GM12878 (cell line): ENCODE results near the gene RCC1. TPM values are rescaled to one million over a fixed set of nuclear protein-coding genes. Genes with fewer than 3 reads are reported as not detected.

Source experiments
- ATAC-seq: fragments of 200-7000 bp; cut with Tn5 transposase; 3 replicates; pipeline ENCODE4 v1.9.1; 2020; ENCODE audit warnings: mild to moderate bottlenecking, moderate library complexity
- BruUV-seq: library from RNA; stranded (reverse); fragments of 400-500 nt; replicated peaks from 2 replicates; lab custom pipeline; 2021; lab: Mats Ljungman, UMichigan
- CTCF ChIA-PET: fragments of 300-600 bp; sonication (Branson Sonifier 250); formaldehyde crosslinking; extraction: SDS; loops from one replicate; lab custom pipeline; 2021; ENCODE audit warnings: inconsistent platforms; lab: Yijun Ruan, JAX
- POLR2A ChIA-PET: fragments of 350-600 bp; formaldehyde crosslinking; extraction: SDS; loops from one replicate; lab custom pipeline; 2021; ENCODE audit warnings: inconsistent platforms; lab: Charles Lee
- RAD21 ChIA-PET: fragments of 300-600 bp; sonication (Branson Sonifier 250); formaldehyde crosslinking; loops from one replicate; lab custom pipeline; 2023; ENCODE audit warnings: antibody characterized with exemption; ENCODE audit not compliant: unreplicated experiment; lab: Charles Lee
- SMC1A ChIA-PET: fragments of 300-600 bp; sonication (Branson Sonifier 250); formaldehyde crosslinking; loops from one replicate; lab custom pipeline; 2023; ENCODE audit not compliant: unreplicated experiment, uncharacterized antibody; lab: Charles Lee
- DNase-seq: peaks from one replicate; pipeline ENCODE4 v3.0.0-alpha.2; 2011; ENCODE audit warnings: low read depth, low spot score
- FAIRE-seq: peaks from 3 replicates; lab custom pipeline; 2011; peaks lifted over from hg19 to GRCh38; lab: Jason Lieb, UNC
- H2AFZ ChIP-seq: 2 replicates; pipeline ENCODE4 v1.6.0; 2011; ENCODE audit warnings: low read depth, low read length, control low read depth; ENCODE audit not compliant: control insufficient read depth
- H3K27ac ChIP-seq: 2 replicates; pipeline ENCODE4 v1.5.1; 2011; ENCODE audit warnings: control low read depth; ENCODE audit not compliant: control insufficient read depth, insufficient read depth
- H3K27me3 ChIP-seq, 2 experiments: replicated peaks in 1 of 2; 2 replicates each; pipeline versions ENCODE4 v1.6.0 to v1.6.1; 2011; ENCODE audit warnings: low read length in 1 of 2; ENCODE audit not compliant: control insufficient read depth in 2 of 2, insufficient read depth in 2 of 2
- H3K36me3 ChIP-seq, 2 experiments: 2 replicates each; pipeline ENCODE4 v1.5.1; 2011; ENCODE audit warnings: low read length in 1 of 2; ENCODE audit not compliant: control insufficient read depth in 2 of 2, insufficient read depth in 2 of 2
- H3K4me1 ChIP-seq: 2 replicates; pipeline ENCODE4 v1.6.1; 2011; ENCODE audit warnings: mild to moderate bottlenecking, low read length, moderate library complexity, mixed read lengths; ENCODE audit not compliant: control insufficient read depth, insufficient read depth
- H3K4me2 ChIP-seq: 2 replicates; pipeline ENCODE4 v1.6.0; 2011; ENCODE audit warnings: control low read depth; ENCODE audit not compliant: control insufficient read depth, insufficient read depth
- H3K4me3 ChIP-seq: fragments of 200-600 bp; sonication (generic); 2 replicates; pipeline ENCODE4 v1.5.1; 2016
- H3K79me2 ChIP-seq: 2 replicates; pipeline ENCODE4 v1.6.0; 2011; ENCODE audit warnings: low read length; ENCODE audit not compliant: control insufficient read depth, insufficient read depth
- H3K9ac ChIP-seq: 2 replicates; pipeline ENCODE4 v1.8.0; 2011; ENCODE audit warnings: low read length, control low read depth, mixed read lengths; ENCODE audit not compliant: control insufficient read depth, insufficient read depth
- H3K9me3 ChIP-seq: replicated peaks from 3 replicates; pipeline ENCODE4 v1.5.1; 2011; ENCODE audit warnings: mild to moderate bottlenecking, low read length; ENCODE audit not compliant: control insufficient read depth, insufficient read depth
- H4K20me1 ChIP-seq: 2 replicates; pipeline ENCODE4 v1.6.0; 2011; ENCODE audit not compliant: control insufficient read depth, insufficient read depth
- BCL3 ChIP-seq: IDR thresholded peaks from 2 replicates; pipeline ENCODE4 v1.6.1; 2011; ENCODE audit warnings: borderline replicate concordance, low read depth, mild to moderate bottlenecking, moderate library complexity, low read length; ENCODE audit not compliant: insufficient read depth, poor library complexity, severe bottlenecking
- EP300 ChIP-seq, 2 experiments: fragments of 150-350 bp in 1 of 2; IDR thresholded peaks; 2 replicates each; pipeline ENCODE4 v1.6.1; 2011 to 2012; ENCODE audit warnings: low read depth in 2 of 2, low read length in 2 of 2, borderline replicate concordance in 1 of 2, improper control_type of control experiment in 1 of 2, inconsistent platforms in 1 of 2; ENCODE audit not compliant: control insufficient read depth in 1 of 2
- FOXK2 ChIP-seq: fragments of 450-650 bp; IDR thresholded peaks from 2 replicates; pipeline ENCODE4 v1.6.1; 2017; ENCODE audit warnings: mild to moderate bottlenecking, moderate library complexity
- FOXM1 ChIP-seq: IDR thresholded peaks from 2 replicates; pipeline ENCODE4 v1.6.1; 2012; ENCODE audit warnings: low read depth, mild to moderate bottlenecking, inconsistent platforms, low read length, moderate library complexity
- JUNB ChIP-seq: IDR thresholded peaks from 2 replicates; pipeline ENCODE4 v1.6.1; 2016; ENCODE audit warnings: antibody characterized with exemption, mild to moderate bottlenecking
- NFYB ChIP-seq: IDR thresholded peaks from 2 replicates; pipeline ENCODE4 v1.6.1; 2011; ENCODE audit warnings: low read depth, mild to moderate bottlenecking, low read length, improper control_type of control experiment, moderate library complexity; ENCODE audit not compliant: insufficient read depth
- POLR2A ChIP-seq: IDR thresholded peaks from 2 replicates; pipeline ENCODE4 v1.6.1; 2011; ENCODE audit warnings: low read depth, mild to moderate bottlenecking, low read length
- POLR2AphosphoS2 ChIP-seq: IDR thresholded peaks from 2 replicates; pipeline ENCODE4 v1.6.1; 2011; ENCODE audit warnings: low read depth, mild to moderate bottlenecking, low read length, improper control_type of control experiment, moderate library complexity
- POLR2AphosphoS5 ChIP-seq: IDR thresholded peaks from 2 replicates; pipeline ENCODE4 v1.6.1; 2011; ENCODE audit warnings: mild to moderate bottlenecking, low read length, inconsistent platforms
- POU2F2 ChIP-seq: IDR thresholded peaks from 3 replicates; pipeline ENCODE4 v1.6.1; 2011; ENCODE audit warnings: low read depth, mild to moderate bottlenecking, low read length, borderline replicate concordance
- USF2 ChIP-seq: IDR thresholded peaks from 2 replicates; pipeline ENCODE4 v1.6.1; 2011; ENCODE audit warnings: low read depth, low read length, improper control_type of control experiment, borderline replicate concordance
- ZNF217 ChIP-seq: fragments of 450-650 bp; IDR thresholded peaks from 2 replicates; pipeline ENCODE4 v1.6.1; 2017; ENCODE audit warnings: antibody characterized with exemption, mild to moderate bottlenecking
- ZNF687 ChIP-seq: fragments of 450-650 bp; IDR thresholded peaks from 2 replicates; pipeline ENCODE4 v1.6.1; 2017; ENCODE audit warnings: mild to moderate bottlenecking, moderate library complexity
- WGBS: methylation state at CpG from one replicate; pipeline ENCODE4 v1.1.6; 2016; ENCODE audit warnings: low lambda C conversion rate; ENCODE audit not compliant: insufficient replicate concordance, insufficient coverage; ENCODE audit errors: missing lambda C conversion rate; 5-methylcytosine and 5-hydroxymethylcytosine counted together
- in situ Hi-C: fragments of 300-500 bp; cut with MboI; formaldehyde crosslinking; loops from 9 replicates; pipeline ENCODE4 v1.14.3; 2018; ENCODE audit warnings: mixed read lengths
- intact Hi-C: fragments of 100-400 bp; cut with micrococcal nuclease; formaldehyde crosslinking; loops from one replicate; pipeline ENCODE4 v1.14.2; 2022; ENCODE audit not compliant: unreplicated experiment
- polyA plus RNA-seq, 11 experiments: library from polyadenylated mRNA; depleted of rRNA in 4 of 11; unstranded in 6 of 11; stranded (reverse) in 5 of 11; fragments of >200 nt; fragmentation: Nextera tagmentation in 4 of 11; fragmentation: Illumina TruSeq in 1 of 11; extraction: Ambion mirVana in 4 of 11; extraction: Trizol in 1 of 11; gene quantifications; 1 replicate in 1 of 11; 2 replicates in 10 of 11; pipeline versions ENCODE4 v1.2.1 to v1.2.3, GENCODE V29; 2011 to 2016; ENCODE audit warnings: inconsistent platforms in 2 of 11, missing spikeins in 2 of 11, low read depth in 1 of 11
- total RNA-seq, 4 experiments: library from RNA; depleted of rRNA in 3 of 4; stranded (reverse); fragments of >200 nt in 3 of 4; fragmentation: Illumina TruSeq in 1 of 4; extraction: Trizol in 1 of 4; gene quantifications; 2 replicates each; pipeline versions ENCODE4 v1.2.1 to v1.2.3, GENCODE V29; 2013 to 2021

RCC1 gene
- total and polyA plus RNA-seq, 10 of the 15 experiments (the other 5 are each of a cell fraction or from before 2014, with no cell fraction given), result 8.3 to 99.4 (median 74.6) TPM

- TF ChIP-seq FOXM1, result 0 out of 2 replicates have a peak, but pooled peaks have one; percentile 5
Observed at GRCh38 chr1:28577052-28577678, 71.3 kb downstream of the RCC1 start (continued).

- ATAC-seq (no peak), FAIRE-seq (no peak), DNase-seq (no peak)
- Histone ChIP-seq H3K9me3 (no peaks in the 10 kb centered on the region), H2AFZ (no peak overlapping the region), H3K36me3 (peaks cover 13 to 36% of the 10 kb centered on the region in 2 experiments), H3K4me3 (no peak overlapping the region), H3K27me3 (no peaks in the 10 kb centered on the region), H3K4me2 (peak overlapping the region; percentile 81), H3K4me1 (peaks cover 12% of the 10 kb centered on the region), H3K79me2 (peaks cover 38% of the 10 kb centered on the region), H3K27ac (no peak overlapping the region), H3K9ac (no peak overlapping the region), H4K20me1 (peaks cover 12% of the 10 kb centered on the region)
- intact Hi-C loops (no loop called here), in situ Hi-C loops (no loop called here)
- ChIA-PET POLR2A (interaction anchor here (0.5 to 8.6 kb wide), 11 partner anchors 9 to 332 kb away, joined by 3 to 132 read pairs (median 4); partner anchors contain the start of gene TRNAU1AP), CTCF (interaction anchor here (0.5 to 5.5 kb wide), 8 partner anchors 13 to 220 kb away, joined by 3 to 49 read pairs (median 7); partner anchors contain the start of gene TRNAU1AP), SMC1A (interaction anchor here (0.6 to 7.6 kb wide), 12 partner anchors 12 to 522 kb away, joined by 3 to 83 read pairs (median 4); no protein-coding TSS in a partner anchor), RAD21 (interaction anchor here (1.0 to 6.3 kb wide), 5 partner anchors 20 to 60 kb away, joined by 3 to 108 read pairs (median 12); partner anchors contain the start of gene TRNAU1AP)
- no TSS peak for BruUV-seq
- 33% methylated on average over 6 of the region's 6 CpGs for WGBS
- 0 out of 2 replicates have a peak, but pooled peaks have one; percentile 16 for TF ChIP-seq ZNF687
- 0 out of 3 replicates have a peak, but pooled peaks have one; percentile 13 for TF ChIP-seq POU2F2
- TF ChIP-seq JUNB, result no peak
- TF ChIP-seq BCL3, result no peak
- no peak for TF ChIP-seq FOXK2
- TF ChIP-seq ZNF217, result no peak
- TF ChIP-seq POLR2AphosphoS5, result peak; percentile 68
- no peak for TF ChIP-seq NFYB
- TF ChIP-seq POLR2A, result peak; percentile 8; the same call in 1 of the 2 replicates
- TF ChIP-seq EP300 (IDR thresholded peaks at IDR 0.05; ENCODE audit: borderline replicate concordance in 1 of 2, control insufficient read depth in 1 of 2, low read depth in 2 of 2, low read length in 2 of 2), result no peak
- no peak for TF ChIP-seq USF2
- TF ChIP-seq POLR2AphosphoS2, result peak; percentile 51; the same call in 1 of the 2 replicates
Observed at GRCh38 chr1:28577738-28578536, 72.1 kb downstream of the RCC1 start.
